AG10803 (cell line): Measurements from ENCODE around the gene NCKAP5.

Experiments
- DNase-seq: peaks from one replicate; pipeline ENCODE4 v3.0.0; 2010; ENCODE audit warnings: low read depth
- H3K4me3 ChIP-seq: 2 replicates; pipeline ENCODE4 v1.5.1; 2011; ENCODE audit warnings: mild to moderate bottlenecking, low read length, control low read depth
- TF ChIP-seq, protein P1 (sequence below): conservative IDR thresholded peaks from 2 replicates; pipeline ENCODE4 v1.5.1; 2011; ENCODE audit warnings: mild to moderate bottlenecking, low read length, control low read depth, inconsistent platforms

NCKAP5 gene

DNA sequence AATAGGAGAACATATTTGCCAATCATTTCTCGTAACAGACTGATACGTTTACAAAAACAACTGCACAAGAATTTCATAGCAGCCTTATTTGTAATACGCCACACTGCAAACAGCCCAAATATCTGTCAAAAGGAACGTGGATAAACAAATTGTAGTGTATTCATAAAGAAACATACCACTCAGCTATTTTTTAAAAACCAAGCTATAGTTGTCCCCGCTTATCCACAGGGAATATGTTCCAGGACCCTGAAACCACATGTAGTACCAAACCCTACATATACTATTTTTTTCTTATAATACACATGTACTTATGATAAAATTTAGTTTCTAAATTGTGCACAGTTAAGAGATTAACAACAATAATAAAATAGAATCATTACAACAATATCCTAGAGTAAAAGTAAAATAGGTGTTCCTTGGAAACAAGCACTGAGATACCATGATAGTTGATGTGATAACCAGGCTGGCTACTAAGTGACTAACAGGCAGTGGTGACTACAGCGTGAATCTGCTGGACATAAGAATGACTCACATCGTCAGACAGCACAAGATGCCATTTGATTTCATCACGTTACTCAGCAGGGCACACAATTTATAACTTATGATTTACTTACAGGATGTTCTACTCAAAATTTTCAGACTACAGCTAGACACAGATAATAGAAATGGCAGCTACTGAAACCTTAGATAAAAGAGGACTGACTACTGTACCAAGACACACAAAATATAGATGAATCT, 367.4 kb downstream of the NCKAP5 start:
- TF ChIP-seq, protein P1, sequence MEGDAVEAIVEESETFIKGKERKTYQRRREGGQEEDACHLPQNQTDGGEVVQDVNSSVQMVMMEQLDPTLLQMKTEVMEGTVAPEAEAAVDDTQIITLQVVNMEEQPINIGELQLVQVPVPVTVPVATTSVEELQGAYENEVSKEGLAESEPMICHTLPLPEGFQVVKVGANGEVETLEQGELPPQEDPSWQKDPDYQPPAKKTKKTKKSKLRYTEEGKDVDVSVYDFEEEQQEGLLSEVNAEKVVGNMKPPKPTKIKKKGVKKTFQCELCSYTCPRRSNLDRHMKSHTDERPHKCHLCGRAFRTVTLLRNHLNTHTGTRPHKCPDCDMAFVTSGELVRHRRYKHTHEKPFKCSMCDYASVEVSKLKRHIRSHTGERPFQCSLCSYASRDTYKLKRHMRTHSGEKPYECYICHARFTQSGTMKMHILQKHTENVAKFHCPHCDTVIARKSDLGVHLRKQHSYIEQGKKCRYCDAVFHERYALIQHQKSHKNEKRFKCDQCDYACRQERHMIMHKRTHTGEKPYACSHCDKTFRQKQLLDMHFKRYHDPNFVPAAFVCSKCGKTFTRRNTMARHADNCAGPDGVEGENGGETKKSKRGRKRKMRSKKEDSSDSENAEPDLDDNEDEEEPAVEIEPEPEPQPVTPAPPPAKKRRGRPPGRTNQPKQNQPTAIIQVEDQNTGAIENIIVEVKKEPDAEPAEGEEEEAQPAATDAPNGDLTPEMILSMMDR: no peak
- DNase-seq: peak; percentile 91
- H3K4me3 ChIP-seq: no peak overlapping the region

- H3K4me3 ChIP-seq: no peak overlapping the region
- TF ChIP-seq, protein P1: no peak
- no peak for DNase-seq
These were observed 369.6 kb downstream of the NCKAP5 start for GRCh38 chr2:133198678-133199077.

GRCh38 chr2:133197156-133197555, 371.1 kb downstream of the NCKAP5 start:
- DNase-seq: no peak
- TF ChIP-seq, protein P1: no peak
- H3K4me3 ChIP-seq: no peak overlapping the region

- TF ChIP-seq, protein P1: 0 out of 2 replicates have a peak, but pooled peaks have one; percentile 1
- no peak overlapping the region for H3K4me3 ChIP-seq
- DNase-seq: no peak
These were observed 373.4 kb downstream of the NCKAP5 start for GRCh38 chr2:133194777-133195335.

DNA sequence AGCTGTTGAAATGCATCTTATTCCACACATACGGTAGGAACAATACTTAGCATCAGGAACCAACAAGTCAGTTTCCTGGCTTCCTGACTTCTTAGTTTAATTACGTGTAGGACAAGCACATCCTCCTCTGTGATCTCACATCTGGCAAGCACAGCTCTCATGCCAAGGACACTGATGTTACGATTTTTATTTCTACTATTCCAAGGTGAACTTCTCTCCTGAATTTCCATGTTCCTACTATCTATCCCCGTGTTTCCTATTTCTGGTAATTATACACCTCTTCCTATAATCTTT, 374.0 kb downstream of the NCKAP5 start:
- DNase-seq: peak; percentile 16
- TF ChIP-seq, protein P1: no peak
- H3K4me3 ChIP-seq: no peak overlapping the region

DNA sequence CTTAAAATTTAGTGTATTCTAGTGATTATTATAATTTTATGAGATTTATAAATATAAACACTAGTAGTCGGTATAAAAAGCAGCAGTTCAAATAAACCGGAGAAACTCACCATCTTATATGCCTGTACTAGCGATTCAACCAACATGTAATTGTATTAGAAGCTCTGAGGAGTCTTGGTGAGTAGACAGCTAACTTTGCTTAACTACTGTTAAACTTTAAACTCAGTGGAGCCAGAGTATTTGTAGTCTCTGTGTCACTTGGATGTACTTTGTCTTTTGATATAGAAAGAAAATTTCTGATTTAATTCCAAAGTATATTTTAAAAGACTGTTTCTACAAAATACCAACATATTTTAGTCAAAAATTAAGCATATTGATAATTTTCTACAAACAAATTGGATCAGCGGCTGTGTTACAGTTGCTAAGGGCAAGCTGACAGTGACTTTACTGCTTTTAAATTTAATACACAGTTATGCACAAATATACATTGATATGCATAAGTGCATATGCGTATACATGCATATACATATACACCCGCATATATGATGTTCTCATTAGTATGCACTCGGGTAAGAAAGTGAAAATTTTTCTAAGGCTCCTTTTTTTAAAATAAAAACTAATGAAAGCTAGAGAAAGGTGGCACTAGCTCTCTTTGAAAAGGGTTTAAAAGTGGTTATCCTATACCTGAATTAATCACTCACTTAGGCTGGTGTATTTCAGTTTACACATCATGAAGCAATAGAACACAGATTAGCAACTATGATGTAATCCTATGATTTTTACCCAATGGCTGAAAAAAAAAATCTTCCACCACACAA, 374.5 kb downstream of the NCKAP5 start:
- no peak overlapping the region for H3K4me3 ChIP-seq
- no peak for DNase-seq
- TF ChIP-seq, protein P1: no peak

- TF ChIP-seq, protein P1: 0 out of 2 replicates have a peak, but pooled peaks have one; percentile 12
- H3K4me3 ChIP-seq: no peak overlapping the region
- DNase-seq: no peak
These were observed 376.2 kb downstream of the NCKAP5 start for GRCh38 chr2:133192028-133192427.
